Fibroblast of lung (primary cell): ENCODE measurements around the gene MYBPC1. TPM values are rescaled to one million over a fixed set of nuclear protein-coding genes. Genes with fewer than 3 reads are reported as not detected.

Experiments
- DNase-seq, 2 donors: peaks; one replicate each; pipeline versions ENCODE4 v3.0.0 to v3.0.0-alpha.2; 2010; ENCODE audit warnings: low read depth in 2 of 2
- H2AFZ ChIP-seq: 2 replicates; pipeline ENCODE4 v1.5.1; 2012; ENCODE audit warnings: low read length, control low read depth, inconsistent platforms
- H3K27ac ChIP-seq: 2 replicates; pipeline ENCODE4 v1.5.1; 2011; ENCODE audit warnings: low read length, control low read depth; ENCODE audit not compliant: insufficient read depth
- H3K27me3 ChIP-seq: 2 replicates; pipeline ENCODE4 v1.5.1; 2011; ENCODE audit warnings: mild to moderate bottlenecking, low read length; ENCODE audit not compliant: control insufficient read depth, insufficient read depth
- H3K36me3 ChIP-seq: 2 replicates; pipeline ENCODE4 v1.5.1; 2011; ENCODE audit warnings: low read length; ENCODE audit not compliant: control insufficient read depth, insufficient read depth
- H3K4me1 ChIP-seq: 2 replicates; pipeline ENCODE4 v1.5.1; 2011; ENCODE audit warnings: low read length; ENCODE audit not compliant: control insufficient read depth, insufficient read depth; ENCODE audit errors: extremely low read depth
- H3K4me2 ChIP-seq: 2 replicates; pipeline ENCODE4 v1.5.1; 2011; ENCODE audit warnings: low read length, control low read depth; ENCODE audit not compliant: insufficient read depth; ENCODE audit errors: extremely low read depth
- H3K4me3 ChIP-seq, 4 experiments: fragments of 200-600 bp in 1 of 4; sonication (generic) in 1 of 4; replicated peaks in 1 of 4; 2 replicates each; pipeline ENCODE4 v1.5.1; 2011 to 2016; ENCODE audit warnings: low read length in 4 of 4, low read depth in 3 of 4, mild to moderate bottlenecking in 3 of 4, control low read depth in 2 of 4, inconsistent platforms in 1 of 4, mixed read lengths in 1 of 4; ENCODE audit not compliant: insufficient read depth in 1 of 4; ENCODE audit errors: control extremely low read depth in 1 of 4
- H3K79me2 ChIP-seq: 2 replicates; pipeline ENCODE4 v1.5.1; 2012; ENCODE audit warnings: mild to moderate bottlenecking, low read length, inconsistent platforms; ENCODE audit not compliant: control insufficient read depth, insufficient read depth
- H3K9ac ChIP-seq: 2 replicates; pipeline ENCODE4 v1.5.1; 2011; ENCODE audit warnings: mild to moderate bottlenecking, low read length, control low read depth; ENCODE audit not compliant: insufficient read depth
- H3K9me3 ChIP-seq: 2 replicates; pipeline ENCODE4 v1.5.1; 2012; ENCODE audit warnings: low read depth, low read length; ENCODE audit not compliant: control insufficient read depth, insufficient read depth
- H4K20me1 ChIP-seq: 2 replicates; pipeline ENCODE4 v1.5.1; 2011; ENCODE audit warnings: low read length; ENCODE audit not compliant: control insufficient read depth, insufficient read depth; ENCODE audit errors: extremely low read depth
- EZH2 ChIP-seq: IDR thresholded peaks from 2 replicates; pipeline ENCODE4 v1.5.1; 2012; ENCODE audit warnings: low read length, control low read depth, mild to moderate bottlenecking; ENCODE audit errors: missing control alignments
- polyA plus RNA-seq, 2 donors: library from polyadenylated mRNA; depleted of rRNA in 1 of 2; stranded (reverse) in 1 of 2; unstranded in 1 of 2; fragments of >200 nt; gene quantifications; 2 replicates each; pipeline ENCODE4 v1.2.1, GENCODE V29; 2011 to 2012; ENCODE audit warnings: missing spikeins in 1 of 2
- total RNA-seq: library from RNA; depleted of rRNA; stranded (reverse); fragments of >200 nt; gene quantifications from 2 replicates; pipeline ENCODE4 v1.2.1, GENCODE V29; 2014
- TF ChIP-seq, protein P1 (sequence below), 2 donors: IDR thresholded peaks in 1 of 2; conservative IDR thresholded peaks in 1 of 2; 1 replicate in 1 of 2; 2 replicates in 1 of 2; pipeline ENCODE4 v1.5.1; 2011 to 2012; ENCODE audit warnings: low read length in 2 of 2, control low read depth in 1 of 2, inconsistent platforms in 1 of 2, low read depth in 1 of 2, mild to moderate bottlenecking in 1 of 2

MYBPC1 gene
- total and polyA plus RNA-seq, 2 donors (not counting 1 experiment from before 2014, with no cell fraction given), result not detected

GRCh38 chr12:101691503-101692096, 96.8 kb downstream of the MYBPC1 start:
- H3K4me2 ChIP-seq, result no peak overlapping the region
- no peaks in the 10 kb centered on the region for H3K27me3 ChIP-seq
- H3K9ac ChIP-seq, result no peak overlapping the region
- no peak overlapping the region for H3K4me3 ChIP-seq
- no peaks in the 10 kb centered on the region for H4K20me1 ChIP-seq
- H3K9me3 ChIP-seq, result no peaks in the 10 kb centered on the region
- no peak overlapping the region for H2AFZ ChIP-seq
- DNase-seq, result no peak
- no peaks in the 10 kb centered on the region for H3K36me3 ChIP-seq
- H3K27ac ChIP-seq, result no peak overlapping the region
- TF ChIP-seq, protein P1, sequence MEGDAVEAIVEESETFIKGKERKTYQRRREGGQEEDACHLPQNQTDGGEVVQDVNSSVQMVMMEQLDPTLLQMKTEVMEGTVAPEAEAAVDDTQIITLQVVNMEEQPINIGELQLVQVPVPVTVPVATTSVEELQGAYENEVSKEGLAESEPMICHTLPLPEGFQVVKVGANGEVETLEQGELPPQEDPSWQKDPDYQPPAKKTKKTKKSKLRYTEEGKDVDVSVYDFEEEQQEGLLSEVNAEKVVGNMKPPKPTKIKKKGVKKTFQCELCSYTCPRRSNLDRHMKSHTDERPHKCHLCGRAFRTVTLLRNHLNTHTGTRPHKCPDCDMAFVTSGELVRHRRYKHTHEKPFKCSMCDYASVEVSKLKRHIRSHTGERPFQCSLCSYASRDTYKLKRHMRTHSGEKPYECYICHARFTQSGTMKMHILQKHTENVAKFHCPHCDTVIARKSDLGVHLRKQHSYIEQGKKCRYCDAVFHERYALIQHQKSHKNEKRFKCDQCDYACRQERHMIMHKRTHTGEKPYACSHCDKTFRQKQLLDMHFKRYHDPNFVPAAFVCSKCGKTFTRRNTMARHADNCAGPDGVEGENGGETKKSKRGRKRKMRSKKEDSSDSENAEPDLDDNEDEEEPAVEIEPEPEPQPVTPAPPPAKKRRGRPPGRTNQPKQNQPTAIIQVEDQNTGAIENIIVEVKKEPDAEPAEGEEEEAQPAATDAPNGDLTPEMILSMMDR (conservative IDR thresholded peaks at IDR 0.05 in 1 of 2, IDR thresholded peaks at IDR 0.05 in 1 of 2; ENCODE audit: low read depth in 1 of 2, low read length in 2 of 2), result no peak
- TF ChIP-seq EZH2, result no peak
- no peaks in the 10 kb centered on the region for H3K4me1 ChIP-seq
- no peaks in the 10 kb centered on the region for H3K79me2 ChIP-seq

DNA sequence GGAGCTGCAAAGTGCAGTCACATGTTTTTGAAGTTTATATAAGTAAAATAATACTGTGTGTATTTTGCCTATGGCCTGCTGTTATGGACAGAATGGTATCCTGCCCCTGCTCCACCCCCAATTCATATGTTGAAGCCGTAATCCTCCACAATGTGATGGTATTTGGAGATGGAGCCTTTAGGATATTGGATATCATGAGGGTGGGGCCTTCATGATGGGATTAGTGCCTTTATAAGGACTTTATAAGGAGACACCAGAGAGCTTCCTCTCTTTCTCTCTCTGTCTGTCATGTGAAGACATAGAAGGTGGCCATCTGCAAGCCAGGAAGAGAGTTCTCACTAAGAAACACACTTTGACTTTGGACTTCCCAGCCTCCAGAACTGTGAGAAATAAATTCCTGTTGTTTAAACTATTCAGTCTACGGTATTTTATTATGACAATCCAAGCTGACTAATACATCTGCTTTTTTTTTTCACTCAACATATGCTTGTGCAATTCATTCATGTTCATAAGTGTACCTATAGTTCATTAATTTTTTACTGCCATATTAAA, 99.6 kb downstream of the MYBPC1 start:
- Histone ChIP-seq H3K27ac (no peak overlapping the region), H3K4me1 (no peaks in the 10 kb centered on the region), H4K20me1 (no peaks in the 10 kb centered on the region), H3K27me3 (no peaks in the 10 kb centered on the region), H3K9me3 (no peaks in the 10 kb centered on the region), H3K79me2 (peaks cover 11% of the 10 kb centered on the region), H3K9ac (no peak overlapping the region), H2AFZ (no peak overlapping the region), H3K4me2 (no peak overlapping the region), H3K4me3 (no peak overlapping the region), H3K36me3 (no peaks in the 10 kb centered on the region)
- DNase-seq, result no peak
- TF ChIP-seq, protein P1 (conservative IDR thresholded peaks at IDR 0.05 in 1 of 2, IDR thresholded peaks at IDR 0.05 in 1 of 2; ENCODE audit: low read depth in 1 of 2, low read length in 2 of 2), result no peak
- TF ChIP-seq EZH2, result no peak

DNA sequence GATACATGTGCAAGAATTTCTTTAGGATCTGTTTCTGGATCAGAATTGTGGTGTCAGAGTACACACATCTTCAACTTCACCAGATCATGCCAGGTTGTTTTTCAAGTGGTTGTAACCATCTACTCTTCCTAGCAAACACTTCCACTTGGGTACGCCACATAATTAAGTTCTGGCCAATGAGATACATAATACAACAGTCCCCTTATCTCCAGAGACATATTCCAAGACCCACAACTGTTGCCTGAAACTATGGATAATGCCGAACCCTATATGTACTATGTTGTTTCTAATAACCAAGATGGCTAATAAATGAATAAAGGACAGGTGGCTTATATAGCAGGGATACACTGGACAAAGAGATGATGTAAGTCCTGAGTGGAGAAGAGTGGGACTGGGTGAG, 100.2 kb downstream of the MYBPC1 start:
- no peak overlapping the region for H2AFZ ChIP-seq
- no peaks in the 10 kb centered on the region for H3K9me3 ChIP-seq
- no peak for TF ChIP-seq EZH2
- TF ChIP-seq, protein P1 (conservative IDR thresholded peaks at IDR 0.05 in 1 of 2, IDR thresholded peaks at IDR 0.05 in 1 of 2; ENCODE audit: low read depth in 1 of 2, low read length in 2 of 2), result no peak
- H3K9ac ChIP-seq, result no peak overlapping the region
- no peak overlapping the region for H3K4me2 ChIP-seq
- H3K4me1 ChIP-seq, result no peaks in the 10 kb centered on the region
- H3K27ac ChIP-seq, result no peak overlapping the region
- no peaks in the 10 kb centered on the region for H3K36me3 ChIP-seq
- H3K79me2 ChIP-seq, result peaks cover 11% of the 10 kb centered on the region
- no peaks in the 10 kb centered on the region for H4K20me1 ChIP-seq
- H3K4me3 ChIP-seq, result no peak overlapping the region
- no peak for DNase-seq
- no peaks in the 10 kb centered on the region for H3K27me3 ChIP-seq
